Thymus (tissue), 11 donors: ENCODE data around the gene TECTA. TPM values are rescaled to one million over a fixed set of nuclear protein-coding genes. Genes with fewer than 3 reads are reported as not detected.

ENCODE experiments used
- DNase-seq, 9 donors: peaks; one replicate each; pipeline ENCODE4 v3.0.0-alpha.2; 2013; ENCODE audit warnings: low spot score in 9 of 9, low read depth in 6 of 9, missing footprints in 1 of 9
- H3K27ac ChIP-seq, 2 donors: one replicate each; pipeline ENCODE4 v1.5.1; 2013; ENCODE audit warnings: control low read depth in 1 of 2, low read depth in 1 of 2, low read length in 1 of 2, mild to moderate bottlenecking in 1 of 2, moderate library complexity in 1 of 2
- H3K27me3 ChIP-seq, 2 donors: one replicate each; pipeline ENCODE4 v1.5.1; 2013; ENCODE audit warnings: low read length in 1 of 2; ENCODE audit not compliant: control insufficient read depth in 2 of 2, insufficient read depth in 1 of 2
- H3K36me3 ChIP-seq, 2 donors: one replicate each; pipeline ENCODE4 v1.5.1; 2013; ENCODE audit warnings: low read length in 1 of 2, mild to moderate bottlenecking in 1 of 2, moderate library complexity in 1 of 2; ENCODE audit not compliant: control insufficient read depth in 2 of 2, insufficient read depth in 2 of 2
- H3K4me1 ChIP-seq, 2 donors: one replicate each; pipeline ENCODE4 v1.5.1; 2013; ENCODE audit warnings: low read length in 2 of 2; ENCODE audit not compliant: control insufficient read depth in 2 of 2, insufficient read depth in 2 of 2
- H3K4me3 ChIP-seq, 2 donors: one replicate each; pipeline ENCODE4 v1.5.1; 2013; ENCODE audit warnings: low read length in 2 of 2, control low read depth in 1 of 2, mild to moderate bottlenecking in 1 of 2
- H3K9me3 ChIP-seq, 2 donors: one replicate each; pipeline ENCODE4 v1.5.1; 2013; ENCODE audit warnings: low read length in 1 of 2, mild to moderate bottlenecking in 1 of 2; ENCODE audit not compliant: control insufficient read depth in 2 of 2, insufficient read depth in 1 of 2
- WGBS: extraction: QIAGEN DNeasy Blood & Tissue Kit; methylation state at CpG from one replicate; pipeline ENCODE4 v1.1.7; 2013; 5-methylcytosine and 5-hydroxymethylcytosine counted together
- polyA plus RNA-seq: library from polyadenylated mRNA; stranded (reverse); fragments of 200-250 nt; gene quantifications from one replicate; pipeline ENCODE4 v1.2.3, GENCODE V29; 2013
- total RNA-seq: library from RNA; stranded (reverse); fragments of 120-200 nt; gene quantifications from one replicate; pipeline ENCODE4 v1.2.4, GENCODE V29; 2013
- donor health status: healthy.

Gene TECTA
- total and polyA plus RNA-seq, 2 donors, result 0.19 to 0.71 TPM

DNA sequence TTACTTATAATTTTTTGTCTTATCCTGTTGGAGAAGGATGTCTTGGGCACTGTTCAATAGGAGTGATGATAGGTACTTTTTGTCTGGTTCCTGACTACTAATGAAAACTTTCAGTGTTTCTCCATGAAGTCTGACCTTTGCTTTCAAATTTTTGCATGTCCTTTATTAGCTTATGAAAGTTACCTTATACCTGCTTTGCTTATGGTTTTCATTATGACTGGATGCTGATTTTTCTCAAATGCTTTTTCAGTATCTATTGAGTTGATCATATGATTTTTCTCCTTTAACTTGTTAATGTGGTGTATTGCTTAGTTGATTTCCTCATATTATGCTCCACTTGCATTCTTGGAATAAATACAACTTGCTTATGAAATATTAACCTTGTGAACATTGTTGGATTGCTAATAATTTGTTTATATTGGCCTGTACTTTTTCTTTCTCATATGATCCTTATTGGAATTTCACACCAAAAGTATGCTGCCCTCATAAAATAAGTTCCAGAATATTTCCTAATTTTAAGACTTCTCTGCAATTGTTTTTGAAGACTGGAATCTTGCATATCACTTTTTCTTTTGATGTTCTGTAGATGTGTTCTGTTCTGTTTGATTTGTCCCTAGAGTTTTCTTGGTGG lies 106.6 kb downstream of the TECTA start:
- peaks cover 0 to 2% of the 10 kb centered on the region in 2 donors for H3K4me1 ChIP-seq
- no peak overlapping the region for H3K4me3 ChIP-seq
- H3K9me3 ChIP-seq, result no peaks in the 10 kb centered on the region
- H3K27me3 ChIP-seq, result no peaks in the 10 kb centered on the region
- no peak for DNase-seq
- H3K27ac ChIP-seq, result no peak overlapping the region
- no peaks in the 10 kb centered on the region for H3K36me3 ChIP-seq

DNA sequence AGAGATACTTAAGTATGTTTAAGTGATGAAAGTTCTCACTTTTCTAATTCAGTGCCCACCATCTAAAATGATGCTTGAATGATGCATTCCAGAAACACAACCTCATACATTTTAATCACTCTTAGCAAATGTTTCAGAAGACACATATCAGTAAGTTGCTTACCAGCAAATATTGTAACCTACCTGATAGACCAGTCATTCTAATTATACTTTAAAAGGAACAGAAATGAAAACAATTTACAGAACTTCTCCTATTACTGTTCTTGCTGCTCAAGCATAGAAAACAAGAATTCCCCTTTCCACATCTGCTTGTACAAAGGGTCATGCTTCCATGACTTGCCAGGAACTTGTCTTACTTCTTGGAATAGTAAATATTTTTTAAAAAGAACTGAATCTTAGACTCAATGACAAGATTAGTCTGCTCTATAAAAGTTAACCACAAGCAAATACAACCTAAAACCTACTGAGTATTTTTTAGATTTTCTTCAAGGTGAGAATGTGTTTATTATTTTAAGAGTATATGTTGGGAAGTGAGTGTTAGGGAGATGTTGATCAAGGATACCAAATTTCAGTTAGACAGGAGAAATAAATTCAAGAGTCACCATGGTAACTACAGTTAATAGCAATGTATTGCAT lies 109.5 kb downstream of the TECTA start:
- Histone ChIP-seq H3K36me3 (no peaks in the 10 kb centered on the region), H3K27ac (peak overlapping the region in 1 of 2 donors; percentile 30), H3K4me3 (no peak overlapping the region), H3K9me3 (no peaks in the 10 kb centered on the region), H3K27me3 (peaks cover 0 to 6% of the 10 kb centered on the region in 2 donors), H3K4me1 (peaks cover 0 to 2% of the 10 kb centered on the region in 2 donors)
- DNase-seq, result peak in 1 of 9 donors; percentile 9

DNA sequence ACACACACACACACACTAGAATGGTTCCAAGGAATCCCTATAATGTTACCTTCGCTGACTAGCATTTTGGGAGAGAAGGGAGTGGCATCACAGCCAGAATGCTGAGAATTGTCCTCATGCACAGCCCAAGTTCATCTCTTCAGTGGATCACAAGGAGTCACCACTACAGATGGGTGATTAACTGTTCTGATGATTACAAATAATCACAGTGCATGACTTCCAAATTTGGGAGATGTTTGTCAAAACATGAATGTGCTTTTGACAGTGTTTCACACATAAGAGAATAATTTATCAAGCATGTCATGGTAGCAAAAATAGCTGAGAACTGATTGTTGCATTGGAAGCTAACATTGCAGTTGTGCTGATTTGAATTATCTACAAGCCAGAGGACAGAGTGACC lies 110.6 kb downstream of the TECTA start:
- WGBS, result 94% methylated on average over 1 of the region's 1 CpG
- DNase-seq, result no peak
- no peak overlapping the region for H3K4me3 ChIP-seq
- peaks cover 0 to 6% of the 10 kb centered on the region in 2 donors for H3K27me3 ChIP-seq
- H3K36me3 ChIP-seq, result no peaks in the 10 kb centered on the region
- no peak overlapping the region for H3K27ac ChIP-seq
- H3K9me3 ChIP-seq, result no peaks in the 10 kb centered on the region
- peaks cover 0 to 2% of the 10 kb centered on the region in 2 donors for H3K4me1 ChIP-seq

DNA sequence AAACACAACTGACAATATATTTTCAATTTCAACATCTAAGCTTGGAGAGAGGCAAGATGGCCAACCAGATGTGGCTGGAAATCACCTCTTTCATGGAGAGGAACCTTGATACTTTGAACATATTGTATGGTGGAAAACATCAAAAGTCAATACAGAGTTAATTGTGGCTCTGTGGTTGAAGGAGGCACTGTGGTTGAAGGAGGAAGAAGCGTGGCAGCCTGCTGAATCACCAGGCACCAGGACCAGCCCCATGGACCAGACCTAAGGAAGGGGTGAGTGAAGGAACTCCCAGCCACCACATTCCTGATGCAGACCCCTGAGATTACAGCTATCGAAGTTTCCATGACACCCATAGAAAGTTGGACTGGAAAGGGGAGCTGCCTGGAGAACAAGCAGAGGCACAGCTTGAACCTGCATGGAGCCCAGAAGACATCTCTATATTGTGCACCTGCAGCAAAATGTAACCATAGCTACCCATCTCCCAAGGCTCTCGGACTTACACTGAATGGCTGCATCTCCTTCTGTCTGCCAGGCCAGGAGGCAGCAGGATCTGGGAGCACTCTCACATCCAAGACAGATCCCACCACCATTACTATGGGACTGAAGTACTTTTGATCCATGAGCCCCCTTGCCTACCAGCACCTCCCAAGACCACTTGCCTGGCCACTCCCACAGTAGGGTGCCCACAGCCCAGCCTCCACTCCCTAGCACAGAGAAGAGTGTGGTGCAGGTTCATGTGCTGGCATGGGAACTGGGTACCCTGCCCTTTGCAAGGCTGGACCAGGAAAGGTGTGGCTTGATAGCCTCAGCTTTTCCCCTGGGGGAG lies 111.7 kb downstream of the TECTA start:
- Histone ChIP-seq H3K27ac (no peak overlapping the region), H3K9me3 (no peaks in the 10 kb centered on the region), H3K4me1 (peaks cover 0 to 2% of the 10 kb centered on the region in 2 donors), H3K4me3 (no peak overlapping the region), H3K36me3 (no peaks in the 10 kb centered on the region), H3K27me3 (peaks cover 0 to 6% of the 10 kb centered on the region in 2 donors)
- no peak for DNase-seq
- 59% methylated on average over 3 of the region's 3 CpGs for WGBS

DNA sequence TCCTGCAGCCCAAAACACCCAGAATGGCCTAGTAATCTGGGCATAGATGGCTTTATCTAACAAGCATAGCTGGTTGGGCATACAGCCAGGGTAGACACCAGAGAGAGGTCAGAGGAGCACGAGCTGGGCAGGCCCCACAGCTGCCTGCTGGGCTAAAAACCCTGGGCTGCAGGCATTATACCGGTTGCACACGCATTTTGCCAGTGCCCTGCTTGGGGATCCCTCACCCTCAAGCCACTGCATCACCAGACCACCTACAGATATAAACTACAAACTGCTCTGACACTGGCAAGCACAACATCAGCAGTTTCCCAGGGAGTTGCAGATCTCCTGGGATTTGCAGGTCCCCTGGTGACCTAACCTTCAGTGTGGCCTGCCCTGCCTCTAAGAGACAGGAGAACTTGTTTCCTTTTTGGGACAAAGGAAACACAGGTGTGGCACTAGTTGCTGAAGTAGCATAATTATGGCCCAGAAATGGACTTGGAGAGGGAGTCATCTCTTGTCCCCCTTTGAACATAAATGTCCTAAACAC lies 112.4 kb downstream of the TECTA start:
- H3K4me3 ChIP-seq, result no peak overlapping the region
- WGBS, result 78% methylated on average over 3 of the region's 3 CpGs

DNA sequence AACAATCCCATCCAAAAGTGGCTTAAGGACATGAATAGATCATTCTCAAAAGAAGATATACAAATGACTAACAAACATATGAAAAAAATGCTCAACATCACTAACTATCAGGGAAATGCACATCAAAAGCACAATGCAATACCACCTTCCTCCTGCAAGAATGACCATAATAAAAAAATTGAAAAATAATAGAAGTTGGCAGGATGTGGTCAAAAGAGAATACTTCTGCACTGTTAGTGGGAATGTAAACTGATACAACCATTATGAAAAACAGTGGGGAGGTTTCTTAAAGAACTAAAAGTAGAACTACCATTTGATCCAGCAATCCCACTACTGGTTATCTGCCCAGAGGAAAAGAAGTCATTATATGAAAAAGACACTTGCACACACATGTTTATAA lies 113.8 kb downstream of the TECTA start:
- no peak for DNase-seq
- no peak overlapping the region for H3K4me3 ChIP-seq
- H3K27me3 ChIP-seq, result peaks cover 0 to 6% of the 10 kb centered on the region in 2 donors
- H3K36me3 ChIP-seq, result no peaks in the 10 kb centered on the region
- H3K9me3 ChIP-seq, result no peaks in the 10 kb centered on the region
- H3K4me1 ChIP-seq, result peaks cover 0 to 2% of the 10 kb centered on the region in 2 donors
- no peak overlapping the region for H3K27ac ChIP-seq

More for the DNA sequence above, 112.4 kb downstream of the TECTA start:
- Histone ChIP-seq H3K9me3 (no peaks in the 10 kb centered on the region), H3K36me3 (no peaks in the 10 kb centered on the region), H3K27me3 (peaks cover 0 to 6% of the 10 kb centered on the region in 2 donors), H3K4me1 (peaks cover 0 to 2% of the 10 kb centered on the region in 2 donors), H3K27ac (no peak overlapping the region)
- no peak for DNase-seq

DNA sequence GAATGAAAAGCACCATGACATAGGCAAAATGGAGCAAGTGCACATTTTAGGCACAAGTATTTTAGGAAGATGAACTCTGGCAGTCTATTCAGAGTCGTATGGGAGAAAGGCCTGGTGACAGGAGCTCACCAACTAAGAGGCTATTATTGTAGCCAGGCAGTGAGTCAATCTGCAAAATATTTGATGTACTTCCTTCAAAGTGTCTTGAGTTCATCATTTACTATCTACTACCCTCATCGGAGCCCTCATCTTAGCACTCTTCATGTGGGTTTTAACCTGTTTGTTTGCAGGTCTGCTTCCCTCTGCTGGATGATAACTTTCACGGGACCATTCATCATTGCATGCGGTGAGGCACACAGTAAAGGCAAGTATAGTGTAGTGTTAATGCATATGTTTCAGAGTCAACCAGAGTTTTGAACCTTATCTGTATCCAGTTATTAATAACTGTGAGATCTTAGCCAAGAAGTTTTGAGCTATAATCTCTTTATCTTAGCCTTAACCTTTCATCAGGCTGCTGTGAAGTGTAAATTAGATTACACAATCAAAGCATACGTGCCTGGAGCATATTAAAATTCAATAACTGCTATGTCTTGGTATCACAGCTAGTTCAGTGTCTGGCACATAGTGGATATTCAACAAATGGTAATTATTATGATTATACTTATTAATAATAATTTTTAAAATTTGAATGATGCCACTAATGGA lies 120.6 kb downstream of the TECTA start:
- DNase-seq, result no peak
- H3K4me1 ChIP-seq, result no peaks in the 10 kb centered on the region
- no peaks in the 10 kb centered on the region for H3K27me3 ChIP-seq
- 84% methylated on average over 5 of the region's 5 CpGs for WGBS
- no peaks in the 10 kb centered on the region for H3K9me3 ChIP-seq
- no peak overlapping the region for H3K27ac ChIP-seq
- H3K4me3 ChIP-seq, result no peak overlapping the region
- no peaks in the 10 kb centered on the region for H3K36me3 ChIP-seq

DNA sequence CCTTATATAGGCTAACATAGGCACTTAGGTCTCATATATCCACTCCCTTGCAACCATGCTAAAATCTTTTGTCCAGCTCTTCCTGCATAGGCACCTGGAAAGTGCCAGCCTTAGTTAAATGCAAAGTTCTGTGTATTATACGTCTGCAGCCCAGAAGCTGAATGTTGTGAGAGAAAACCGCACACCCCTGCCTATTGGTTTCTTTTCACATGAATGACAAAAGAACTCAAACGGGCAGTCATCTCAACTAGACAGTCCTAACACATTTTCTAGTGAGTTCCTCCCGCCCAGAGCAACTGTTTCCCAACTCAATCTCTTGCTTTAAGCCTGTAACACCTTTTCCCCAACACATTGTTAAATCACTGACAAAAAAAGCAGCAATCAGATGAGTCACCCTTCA lies 122.1 kb downstream of the TECTA start:
- Histone ChIP-seq H3K9me3 (no peaks in the 10 kb centered on the region), H3K27me3 (no peaks in the 10 kb centered on the region), H3K36me3 (no peaks in the 10 kb centered on the region), H3K4me1 (no peaks in the 10 kb centered on the region), H3K4me3 (no peak overlapping the region), H3K27ac (no peak overlapping the region)
- 91% methylated on average over 4 of the region's 4 CpGs for WGBS
- DNase-seq, result no peak
